H1 (cell line): ENCODE data around the gene EXOC1L. TPM values are rescaled to one million over a fixed set of nuclear protein-coding genes. Genes with fewer than 3 reads are reported as not detected.

ENCODE experiments used
- CTCF ChIA-PET: fragments of 300-600 bp; sonication (Branson Sonifier 250); formaldehyde crosslinking; loops from one replicate; lab custom pipeline; 2021; ENCODE audit not compliant: partially characterized antibody; lab: Charles Lee
- POLR2A ChIA-PET: fragments of 300-600 bp; sonication (Branson Sonifier 250); formaldehyde crosslinking; loops from one replicate; lab custom pipeline; 2021; ENCODE audit warnings: inconsistent platforms; ENCODE audit not compliant: partially characterized antibody; lab: Charles Lee
- DNase-seq, 2 experiments: peaks; one replicate each; pipeline versions ENCODE4 v3.0.0 to v3.0.0-alpha.2; 2010 to 2022; ENCODE audit warnings: low spot score in 2 of 2, low read depth in 1 of 2, mixed read lengths in 1 of 2
- FAIRE-seq: peaks from 2 replicates; lab custom pipeline; 2011; peaks lifted over from hg19 to GRCh38; lab: Jason Lieb, UNC
- H2AFZ ChIP-seq: 2 replicates; pipeline ENCODE4 v1.8.1; 2012; ENCODE audit warnings: low read length, inconsistent platforms
- H2AK5ac ChIP-seq: 2 replicates; pipeline ENCODE4 v1.6.1; 2013; ENCODE audit warnings: low read depth, low read length
- H2BK120ac ChIP-seq: replicated peaks from 2 replicates; pipeline ENCODE3; 2013; ENCODE audit warnings: low read depth, low read length, inconsistent platforms
- H2BK12ac ChIP-seq: 2 replicates; pipeline ENCODE4 v1.6.1; 2013; ENCODE audit warnings: low read depth, low read length
- H2BK15ac ChIP-seq: 2 replicates; pipeline ENCODE4 v1.6.1; 2013; ENCODE audit warnings: low read length
- H2BK20ac ChIP-seq: 2 replicates; pipeline ENCODE4 v1.6.1; 2013; ENCODE audit warnings: low read length
- H2BK5ac ChIP-seq: 2 replicates; pipeline ENCODE4 v1.6.1; 2013; ENCODE audit warnings: low read depth, low read length
- H3K14ac ChIP-seq: 2 replicates; pipeline ENCODE4 v1.6.1; 2013; ENCODE audit warnings: inconsistent platforms; ENCODE audit not compliant: insufficient read length
- H3K18ac ChIP-seq: 2 replicates; pipeline ENCODE4 v1.6.1; 2013; ENCODE audit warnings: low read length; ENCODE audit errors: extremely low read depth
- H3K23ac ChIP-seq: 2 replicates; pipeline ENCODE4 v1.6.1; 2013; ENCODE audit warnings: inconsistent platforms; ENCODE audit not compliant: insufficient read length
- H3K23me2 ChIP-seq: 2 replicates; pipeline ENCODE4 v1.6.1; 2013; ENCODE audit warnings: low read depth, low read length
- H3K27ac ChIP-seq: 2 replicates; pipeline ENCODE4 v1.6.1; 2011; ENCODE audit warnings: low read depth, low read length, inconsistent platforms
- H3K27me3 ChIP-seq, 4 experiments: replicated peaks in 1 of 4; 1 replicate in 1 of 4; 2 replicates in 3 of 4; pipeline versions ENCODE4 v1.6.1 to v1.8.1; 2011 to 2013; ENCODE audit warnings: low read length in 3 of 4, mild to moderate bottlenecking in 3 of 4, inconsistent platforms in 2 of 4, mixed read lengths in 2 of 4, moderate library complexity in 1 of 4; ENCODE audit not compliant: control insufficient read depth in 3 of 4, insufficient read depth in 3 of 4; ENCODE audit errors: extremely low read depth in 1 of 4
- H3K36me3 ChIP-seq, 4 experiments: 2 replicates each; pipeline versions ENCODE4 v1.6.1 to v1.8.1; 2011 to 2013; ENCODE audit warnings: mild to moderate bottlenecking in 4 of 4, low read length in 3 of 4, moderate library complexity in 2 of 4, control low read depth in 1 of 4, inconsistent platforms in 1 of 4; ENCODE audit not compliant: insufficient read depth in 4 of 4, control insufficient read depth in 2 of 4
- H3K4ac ChIP-seq: replicated peaks from 2 replicates; pipeline ENCODE3; 2013; ENCODE audit warnings: low read length, low read depth, mixed read lengths, inconsistent platforms; ENCODE audit not compliant: insufficient read length
- H3K4me1 ChIP-seq, 4 experiments: replicated peaks in 1 of 4; 1 replicate in 1 of 4; 2 replicates in 3 of 4; pipeline versions ENCODE4 v1.6.1 to v1.8.1; 2011 to 2013; ENCODE audit warnings: low read length in 3 of 4, inconsistent platforms in 2 of 4, mixed read lengths in 1 of 4; ENCODE audit not compliant: insufficient read depth in 4 of 4, control insufficient read depth in 3 of 4
- H3K4me2 ChIP-seq, 2 experiments: 2 replicates each; pipeline versions ENCODE4 v1.6.1 to v1.8.1; 2011 to 2013; ENCODE audit warnings: low read depth in 2 of 2, low read length in 2 of 2, control low read depth in 1 of 2, inconsistent platforms in 1 of 2, mild to moderate bottlenecking in 1 of 2; ENCODE audit not compliant: insufficient read depth in 1 of 2
- H3K4me3 ChIP-seq, 4 experiments: fragments of 200-600, 300-600 bp in 1 of 4; sonication (generic), shearing (Covaris generic), sonication (Bioruptor Twin) in 1 of 4; 2 replicates each; pipeline versions ENCODE4 v1.5.1 to v1.8.1; 2011 to 2016; ENCODE audit warnings: low read length in 4 of 4, low read depth in 3 of 4, control low read depth in 2 of 4, inconsistent platforms in 2 of 4, mild to moderate bottlenecking in 2 of 4, mixed read lengths in 1 of 4, moderate library complexity in 1 of 4; ENCODE audit not compliant: insufficient read depth in 2 of 4; ENCODE audit errors: extremely low read depth in 1 of 4
- H3K56ac ChIP-seq: replicated peaks from 2 replicates; pipeline ENCODE3; 2013; ENCODE audit warnings: low read depth, mild to moderate bottlenecking, mixed read lengths, low read length, inconsistent platforms; ENCODE audit not compliant: insufficient read length
- H3K79me1 ChIP-seq: 2 replicates; pipeline ENCODE4 v1.6.1; 2013; ENCODE audit warnings: low read depth, low read length, control low read depth
- H3K79me2 ChIP-seq, 2 experiments: 2 replicates each; pipeline versions ENCODE4 v1.6.1 to v1.8.1; 2012 to 2013; ENCODE audit warnings: low read length in 2 of 2, mild to moderate bottlenecking in 2 of 2, inconsistent platforms in 1 of 2; ENCODE audit not compliant: insufficient read depth in 2 of 2, control insufficient read depth in 1 of 2
- H3K9ac ChIP-seq, 4 experiments: replicated peaks in 1 of 4; 1 replicate in 1 of 4; 2 replicates in 3 of 4; pipeline versions ENCODE4 v1.6.1 to v1.8.1; 2011 to 2013; ENCODE audit warnings: low read depth in 3 of 4, low read length in 3 of 4, control low read depth in 2 of 4, mild to moderate bottlenecking in 2 of 4, moderate library complexity in 2 of 4, inconsistent platforms in 1 of 4; ENCODE audit errors: extremely low read depth in 1 of 4
- H3K9me3 ChIP-seq, 2 experiments: 2 replicates each; pipeline versions ENCODE4 v1.6.1 to v1.8.1; 2012 to 2013; ENCODE audit warnings: mild to moderate bottlenecking in 2 of 2, moderate library complexity in 2 of 2, control low read depth in 1 of 2, inconsistent platforms in 1 of 2, low read depth in 1 of 2, low read length in 1 of 2, mixed read lengths in 1 of 2; ENCODE audit not compliant: insufficient read depth in 2 of 2
- H4K20me1 ChIP-seq, 2 experiments: replicated peaks in 1 of 2; 2 replicates each; pipeline versions ENCODE3 to v1.8.1; 2011 to 2013; ENCODE audit warnings: inconsistent platforms in 2 of 2, low read length in 2 of 2, mild to moderate bottlenecking in 1 of 2; ENCODE audit not compliant: insufficient read depth in 2 of 2, control insufficient read depth in 1 of 2
- H4K5ac ChIP-seq: 2 replicates; pipeline ENCODE4 v1.6.1; 2013; ENCODE audit warnings: low read length, low read depth, mixed read lengths, inconsistent platforms; ENCODE audit not compliant: insufficient read length
- H4K8ac ChIP-seq: 2 replicates; pipeline ENCODE4 v1.8.0; 2013; ENCODE audit warnings: mild to moderate bottlenecking, moderate library complexity, low read length, inconsistent platforms; ENCODE audit not compliant: insufficient read depth; ENCODE audit errors: extremely low read depth
- H4K91ac ChIP-seq: replicated peaks from 2 replicates; pipeline ENCODE3; 2013; ENCODE audit warnings: low read length, mixed read lengths, inconsistent platforms; ENCODE audit not compliant: insufficient read length
- CHD1 ChIP-seq: IDR thresholded peaks from 2 replicates; pipeline ENCODE4 v1.6.1; 2012; ENCODE audit warnings: low read depth, low read length, improper control_type of control experiment
- CREB1 ChIP-seq: IDR thresholded peaks from 2 replicates; pipeline ENCODE4 v1.6.1; 2012; ENCODE audit warnings: inconsistent platforms
- CTBP2 ChIP-seq: IDR thresholded peaks from 2 replicates; pipeline ENCODE4 v1.7.0; 2011; ENCODE audit warnings: borderline replicate concordance, mild to moderate bottlenecking, moderate library complexity, mixed read lengths, low read length; ENCODE audit not compliant: insufficient read depth, insufficient read length
- E2F6 ChIP-seq: IDR thresholded peaks from 2 replicates; pipeline ENCODE4 v1.6.1; 2012; ENCODE audit warnings: inconsistent platforms
- EP300 ChIP-seq, 2 experiments: IDR thresholded peaks; 1 replicate in 1 of 2; 2 replicates in 1 of 2; pipeline ENCODE4 v1.6.1; 2011 to 2012; ENCODE audit warnings: low read depth in 2 of 2, low read length in 2 of 2, mild to moderate bottlenecking in 2 of 2, borderline replicate concordance in 1 of 2, inconsistent platforms in 1 of 2, moderate library complexity in 1 of 2
- GABPA ChIP-seq: IDR thresholded peaks from 2 replicates; pipeline ENCODE4 v1.6.1; 2011; ENCODE audit warnings: mild to moderate bottlenecking, low read length, moderate library complexity, borderline replicate concordance; ENCODE audit not compliant: insufficient read depth
- HDAC6 ChIP-seq: IDR thresholded peaks from one replicate; pipeline ENCODE4 v1.7.1; 2012; ENCODE audit warnings: low read depth, mild to moderate bottlenecking, inconsistent platforms, low read length, moderate library complexity
- KDM1A ChIP-seq: fragments of 200-600, 300-600 bp; sonication (generic); IDR thresholded peaks from 2 replicates; pipeline ENCODE4 v1.7.1; 2016; ENCODE audit warnings: mild to moderate bottlenecking, low read length, borderline replicate concordance
- KDM4A ChIP-seq: IDR thresholded peaks from one replicate; pipeline ENCODE4 v1.7.1; 2012; ENCODE audit warnings: low read depth, mild to moderate bottlenecking, moderate library complexity, low read length, inconsistent platforms; ENCODE audit not compliant: severe bottlenecking
- TAF1 ChIP-seq: IDR thresholded peaks from 2 replicates; pipeline ENCODE4 v1.6.1; 2011; ENCODE audit warnings: mild to moderate bottlenecking, low read depth, low read length
- TCF12 ChIP-seq: IDR thresholded peaks from 2 replicates; pipeline ENCODE4 v1.6.1; 2011; ENCODE audit warnings: low read depth, mild to moderate bottlenecking, low read length
- WGBS, 2 experiments: shearing (Covaris generic) in 1 of 2; methylation state at CpG; one replicate each; pipeline versions ENCODE4 v1.1.6 to v1.1.7; 2013 to 2015; ENCODE audit warnings: low lambda C conversion rate in 2 of 2, mixed read lengths in 2 of 2, inconsistent platforms in 1 of 2, low coverage in 1 of 2, missing lambda C conversion rate in 1 of 2; ENCODE audit not compliant: insufficient replicate concordance in 2 of 2, insufficient coverage in 1 of 2, insufficient read length in 1 of 2; ENCODE audit errors: extremely low coverage in 1 of 2, missing lambda C conversion rate in 1 of 2; 5-methylcytosine and 5-hydroxymethylcytosine counted together
- polyA plus RNA-seq, 7 experiments: library from polyadenylated mRNA; depleted of rRNA in 3 of 7; stranded (reverse) in 5 of 7; unstranded in 2 of 7; fragments of >200 nt in 5 of 7; fragments of 200-250 nt in 2 of 7; gene quantifications; 1 replicate in 5 of 7; 2 replicates in 1 of 7; 4 replicates in 1 of 7; pipeline versions ENCODE4 v1.2.1 to v1.2.3, GENCODE V29; 2011 to 2013; ENCODE audit warnings: missing spikeins in 2 of 7, mixed read lengths in 2 of 7
- total RNA-seq: library from RNA; stranded (reverse); fragmentation: NEBNext Ultra II Directional; extraction: Animal tissue kit (Norgen Biotek cat#: 25700); gene quantifications from 2 replicates; pipeline ENCODE4 v1.2.1, GENCODE V29; 2021

The EXOC1L gene
- total and polyA plus RNA-seq, 2 of the 8 experiments (the other 6 are each of a cell fraction or from before 2014, with no cell fraction given) = 0.08 TPM; not detected in 1

- CTCF ChIA-PET = no interaction called here
- POLR2A ChIA-PET = no interaction called here
- TF ChIP-seq KDM1A (no peak), TAF1 (no peak), CTBP2 (no peak), HDAC6 (no peak), E2F6 (no peak), TCF12 (no peak), GABPA (no peak), CHD1 (no peak), CREB1 (no peak), EP300 (IDR thresholded peaks at IDR 0.05; ENCODE audit: borderline replicate concordance in 1 of 2, low read depth in 2 of 2, low read length in 2 of 2) (no peak), KDM4A (no peak)
These were observed 27.9 kb upstream of the EXOC1L start for GRCh38 chr4:55791666-55792065.

More at GRCh38 chr4:55791666-55792065, 27.9 kb upstream of the EXOC1L start:
- Histone ChIP-seq H3K36me3 (no peaks in the 10 kb centered on the region), H2BK5ac (no peak overlapping the region), H3K79me1 (no peaks in the 10 kb centered on the region), H3K4me2 (no peak overlapping the region), H3K4ac (no peak overlapping the region), H3K56ac (no peak overlapping the region), H2BK12ac (no peak overlapping the region), H3K4me1 (no peaks in the 10 kb centered on the region), H4K20me1 (no peaks in the 10 kb centered on the region), H2BK120ac (no peak overlapping the region), H2BK20ac (no peak overlapping the region), H3K27me3 (no peaks in the 10 kb centered on the region), H3K27ac (no peak overlapping the region), H4K5ac (no peak overlapping the region), H4K8ac (no peak overlapping the region), H2AFZ (peak overlapping the region; percentile 94; the same call in 1 of the 2 replicates), H3K9ac (no peak overlapping the region), H3K18ac (no peak overlapping the region), H2BK15ac (no peak overlapping the region), H4K91ac (no peak overlapping the region), H3K14ac (no peak overlapping the region), H3K79me2 (no peaks in the 10 kb centered on the region), H3K4me3 (no peak overlapping the region), H3K23ac (no peak overlapping the region), H2AK5ac (no peak overlapping the region), H3K23me2 (no peaks in the 10 kb centered on the region), H3K9me3 (no peaks in the 10 kb centered on the region)
- no peak for FAIRE-seq
- DNase-seq = no peak
- WGBS, 2 experiments = 97% methylated on average over 2 of the region's 2 CpGs; no CpG with 5 or more reads in 1 of the 2 experiments
